HepG2 (cell line): Measurements from ENCODE around the gene ZNF33A. TPM values are rescaled to one million over a fixed set of nuclear protein-coding genes. Genes with fewer than 3 reads are reported as not detected.

ENCODE experiments used
- CCDC6 ChIP-seq: sonication (generic); formaldehyde crosslinking; IDR thresholded peaks from 2 replicates; pipeline ENCODE4 v1.8.1; 2022; ENCODE audit warnings: mild to moderate bottlenecking, missing genetic modification reagents, moderate library complexity
- CREB1 ChIP-seq, 2 experiments: fragments of 450-650 bp in 1 of 2; IDR thresholded peaks; 2 replicates each; pipeline ENCODE4 v1.6.1; 2016 to 2017; ENCODE audit warnings: control low read depth in 1 of 2, mild to moderate bottlenecking in 1 of 2, missing compliant biosample characterization in 1 of 2, missing genetic modification characterization in 1 of 2
- GATA4 ChIP-seq: sonication (generic); IDR thresholded peaks from 2 replicates; pipeline ENCODE4 v1.6.1; 2016; ENCODE audit warnings: antibody characterized with exemption, low read depth, borderline replicate concordance
- HMG20B ChIP-seq: conservative IDR thresholded peaks from 2 replicates; pipeline ENCODE4 v1.6.1; 2016; ENCODE audit warnings: missing genetic modification reagents, missing compliant biosample characterization
- JUND ChIP-seq: sonication (generic); formaldehyde crosslinking; IDR thresholded peaks from 2 replicates; pipeline ENCODE4 v1.8.0; 2022; ENCODE audit warnings: mild to moderate bottlenecking, missing genetic modification reagents
- MYC ChIP-seq: sonication (generic); formaldehyde crosslinking; IDR thresholded peaks from 2 replicates; pipeline ENCODE4 v1.9.0; 2021; ENCODE audit warnings: missing genetic modification reagents, borderline replicate concordance
- PHF8 ChIP-seq: sonication (generic); formaldehyde crosslinking; IDR thresholded peaks from 2 replicates; pipeline ENCODE4 v1.5.0; 2020; ENCODE audit warnings: missing genetic modification reagents
- polyA plus RNA-seq, 8 experiments: library from polyadenylated mRNA; depleted of rRNA in 3 of 8; stranded (reverse) in 7 of 8; unstranded in 1 of 8; fragments of >200 nt; fragmentation: Illumina TruSeq in 4 of 8; extraction: Trizol in 4 of 8; gene quantifications; 2 replicates each; pipeline versions ENCODE4 v1.2.1 to v1.2.3, GENCODE V29; 2011 to 2016; ENCODE audit warnings: low read depth in 4 of 8, missing spikeins in 1 of 8, mixed read lengths in 1 of 8; ENCODE audit not compliant: insufficient read depth in 1 of 8
- total RNA-seq, 5 experiments: library from RNA; depleted of rRNA; stranded (reverse); fragments of >200 nt; fragmentation: Illumina TruSeq; extraction: Trizol; gene quantifications; 2 replicates each; pipeline ENCODE4 v1.2.3, GENCODE V29; 2016; ENCODE audit warnings: low read depth in 1 of 5
- TF ChIP-seq, protein P1 (sequence below): sonication (generic); formaldehyde crosslinking; IDR thresholded peaks from 2 replicates; pipeline ENCODE4 v1.4.0; 2020; ENCODE audit warnings: missing genetic modification reagents
- TF ChIP-seq, protein P2 (sequence below): sonication (generic); formaldehyde crosslinking; IDR thresholded peaks from 2 replicates; pipeline ENCODE4 v1.4.0; 2020; ENCODE audit warnings: missing genetic modification reagents
- TF ChIP-seq, protein P3 (sequence below): sonication (generic); formaldehyde crosslinking; IDR thresholded peaks from 2 replicates; pipeline ENCODE4 v1.4.0; 2020; ENCODE audit warnings: missing genetic modification reagents
- TF ChIP-seq, protein P4 (sequence below): sonication (generic); formaldehyde crosslinking; IDR thresholded peaks from 2 replicates; pipeline ENCODE4 v1.4.0; 2020; ENCODE audit warnings: mild to moderate bottlenecking, missing genetic modification reagents

ZNF33A gene
- total and polyA plus RNA-seq, 2 of the 13 experiments (the other 11 are each of a cell fraction or from before 2014, with no cell fraction given): 13.1 to 22.5 TPM

DNA sequence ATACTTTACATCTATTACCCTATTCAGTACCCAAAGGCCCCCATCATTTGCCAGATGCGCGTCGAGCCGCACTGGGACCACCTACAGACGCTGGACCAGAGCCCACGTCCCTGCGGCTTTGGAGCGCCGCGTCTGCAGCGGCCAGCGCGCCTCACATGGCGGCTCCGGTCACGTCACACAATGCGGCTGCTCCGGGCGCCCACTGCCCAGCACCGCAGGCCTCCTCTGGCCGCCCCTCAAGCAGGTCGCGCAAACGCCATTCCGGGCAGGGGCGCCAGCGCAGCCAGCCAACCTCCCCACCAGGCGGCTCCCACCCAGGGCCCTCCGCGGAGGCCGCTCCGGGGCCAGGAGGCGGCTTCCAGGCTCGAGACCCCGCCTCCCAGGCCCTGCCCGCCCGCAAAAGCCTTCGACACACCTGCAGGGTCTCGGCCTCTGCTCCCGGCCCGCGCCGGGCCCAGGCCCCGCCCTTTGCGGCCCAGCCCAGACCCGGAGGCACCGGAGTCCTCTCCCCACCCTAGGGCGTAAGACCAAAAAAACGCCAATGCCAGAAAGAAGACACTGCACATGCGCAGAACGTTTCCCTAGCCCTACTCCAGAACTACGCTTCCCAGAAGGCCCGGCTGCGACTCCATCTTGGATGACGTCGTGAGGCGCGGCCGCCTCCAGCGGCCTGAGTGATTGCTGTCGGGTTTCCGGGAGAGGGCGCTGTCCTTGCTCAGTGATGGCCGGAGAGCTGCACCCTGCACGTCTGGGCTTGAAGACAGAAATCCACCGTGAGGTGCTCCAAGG is 34.2 kb upstream of the ZNF33A start, which contains the start of gene ZNF25 (continued):
- TF ChIP-seq, protein P1, sequence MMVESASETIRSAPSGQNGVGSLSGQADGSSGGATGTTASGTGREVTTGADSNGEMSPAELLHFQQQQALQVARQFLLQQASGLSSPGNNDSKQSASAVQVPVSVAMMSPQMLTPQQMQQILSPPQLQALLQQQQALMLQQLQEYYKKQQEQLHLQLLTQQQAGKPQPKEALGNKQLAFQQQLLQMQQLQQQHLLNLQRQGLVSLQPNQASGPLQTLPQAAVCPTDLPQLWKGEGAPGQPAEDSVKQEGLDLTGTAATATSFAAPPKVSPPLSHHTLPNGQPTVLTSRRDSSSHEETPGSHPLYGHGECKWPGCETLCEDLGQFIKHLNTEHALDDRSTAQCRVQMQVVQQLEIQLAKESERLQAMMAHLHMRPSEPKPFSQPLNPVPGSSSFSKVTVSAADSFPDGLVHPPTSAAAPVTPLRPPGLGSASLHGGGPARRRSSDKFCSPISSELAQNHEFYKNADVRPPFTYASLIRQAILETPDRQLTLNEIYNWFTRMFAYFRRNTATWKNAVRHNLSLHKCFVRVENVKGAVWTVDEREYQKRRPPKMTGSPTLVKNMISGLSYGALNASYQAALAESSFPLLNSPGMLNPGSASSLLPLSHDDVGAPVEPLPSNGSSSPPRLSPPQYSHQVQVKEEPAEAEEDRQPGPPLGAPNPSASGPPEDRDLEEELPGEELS (CRISPR knock-in tag): 0 out of 2 replicates have a peak, but pooled peaks have one; percentile 39
- TF ChIP-seq, protein P2, sequence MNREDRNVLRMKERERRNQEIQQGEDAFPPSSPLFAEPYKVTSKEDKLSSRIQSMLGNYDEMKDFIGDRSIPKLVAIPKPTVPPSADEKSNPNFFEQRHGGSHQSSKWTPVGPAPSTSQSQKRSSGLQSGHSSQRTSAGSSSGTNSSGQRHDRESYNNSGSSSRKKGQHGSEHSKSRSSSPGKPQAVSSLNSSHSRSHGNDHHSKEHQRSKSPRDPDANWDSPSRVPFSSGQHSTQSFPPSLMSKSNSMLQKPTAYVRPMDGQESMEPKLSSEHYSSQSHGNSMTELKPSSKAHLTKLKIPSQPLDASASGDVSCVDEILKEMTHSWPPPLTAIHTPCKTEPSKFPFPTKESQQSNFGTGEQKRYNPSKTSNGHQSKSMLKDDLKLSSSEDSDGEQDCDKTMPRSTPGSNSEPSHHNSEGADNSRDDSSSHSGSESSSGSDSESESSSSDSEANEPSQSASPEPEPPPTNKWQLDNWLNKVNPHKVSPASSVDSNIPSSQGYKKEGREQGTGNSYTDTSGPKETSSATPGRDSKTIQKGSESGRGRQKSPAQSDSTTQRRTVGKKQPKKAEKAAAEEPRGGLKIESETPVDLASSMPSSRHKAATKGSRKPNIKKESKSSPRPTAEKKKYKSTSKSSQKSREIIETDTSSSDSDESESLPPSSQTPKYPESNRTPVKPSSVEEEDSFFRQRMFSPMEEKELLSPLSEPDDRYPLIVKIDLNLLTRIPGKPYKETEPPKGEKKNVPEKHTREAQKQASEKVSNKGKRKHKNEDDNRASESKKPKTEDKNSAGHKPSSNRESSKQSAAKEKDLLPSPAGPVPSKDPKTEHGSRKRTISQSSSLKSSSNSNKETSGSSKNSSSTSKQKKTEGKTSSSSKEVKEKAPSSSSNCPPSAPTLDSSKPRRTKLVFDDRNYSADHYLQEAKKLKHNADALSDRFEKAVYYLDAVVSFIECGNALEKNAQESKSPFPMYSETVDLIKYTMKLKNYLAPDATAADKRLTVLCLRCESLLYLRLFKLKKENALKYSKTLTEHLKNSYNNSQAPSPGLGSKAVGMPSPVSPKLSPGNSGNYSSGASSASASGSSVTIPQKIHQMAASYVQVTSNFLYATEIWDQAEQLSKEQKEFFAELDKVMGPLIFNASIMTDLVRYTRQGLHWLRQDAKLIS: no peak
- TF ChIP-seq GATA4 (no peak), PHF8 (CRISPR knock-in tag) (peak; percentile 84), HMG20B (CRISPR knock-in tag) (0 out of 2 replicates have a peak, but pooled peaks have one; percentile 26), MYC (CRISPR knock-in tag) (peak; percentile 82), CCDC6 (CRISPR knock-in tag) (peak; percentile 39; the same call in 1 of the 2 replicates), JUND (CRISPR knock-in tag) (peak; percentile 42; the same call in 1 of the 2 replicates), CREB1 (IDR thresholded peaks at IDR 0.05) (peak; percentile 89), CREB1 (CRISPR knock-in tag; IDR thresholded peaks at IDR 0.05) (peak; percentile 97)
- TF ChIP-seq, protein P3, sequence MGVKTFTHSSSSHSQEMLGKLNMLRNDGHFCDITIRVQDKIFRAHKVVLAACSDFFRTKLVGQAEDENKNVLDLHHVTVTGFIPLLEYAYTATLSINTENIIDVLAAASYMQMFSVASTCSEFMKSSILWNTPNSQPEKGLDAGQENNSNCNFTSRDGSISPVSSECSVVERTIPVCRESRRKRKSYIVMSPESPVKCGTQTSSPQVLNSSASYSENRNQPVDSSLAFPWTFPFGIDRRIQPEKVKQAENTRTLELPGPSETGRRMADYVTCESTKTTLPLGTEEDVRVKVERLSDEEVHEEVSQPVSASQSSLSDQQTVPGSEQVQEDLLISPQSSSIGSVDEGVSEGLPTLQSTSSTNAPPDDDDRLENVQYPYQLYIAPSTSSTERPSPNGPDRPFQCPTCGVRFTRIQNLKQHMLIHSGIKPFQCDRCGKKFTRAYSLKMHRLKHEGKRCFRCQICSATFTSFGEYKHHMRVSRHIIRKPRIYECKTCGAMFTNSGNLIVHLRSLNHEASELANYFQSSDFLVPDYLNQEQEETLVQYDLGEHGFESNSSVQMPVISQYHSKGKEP: 0 out of 2 replicates have a peak, but pooled peaks have one; percentile 19
- TF ChIP-seq, protein P4, sequence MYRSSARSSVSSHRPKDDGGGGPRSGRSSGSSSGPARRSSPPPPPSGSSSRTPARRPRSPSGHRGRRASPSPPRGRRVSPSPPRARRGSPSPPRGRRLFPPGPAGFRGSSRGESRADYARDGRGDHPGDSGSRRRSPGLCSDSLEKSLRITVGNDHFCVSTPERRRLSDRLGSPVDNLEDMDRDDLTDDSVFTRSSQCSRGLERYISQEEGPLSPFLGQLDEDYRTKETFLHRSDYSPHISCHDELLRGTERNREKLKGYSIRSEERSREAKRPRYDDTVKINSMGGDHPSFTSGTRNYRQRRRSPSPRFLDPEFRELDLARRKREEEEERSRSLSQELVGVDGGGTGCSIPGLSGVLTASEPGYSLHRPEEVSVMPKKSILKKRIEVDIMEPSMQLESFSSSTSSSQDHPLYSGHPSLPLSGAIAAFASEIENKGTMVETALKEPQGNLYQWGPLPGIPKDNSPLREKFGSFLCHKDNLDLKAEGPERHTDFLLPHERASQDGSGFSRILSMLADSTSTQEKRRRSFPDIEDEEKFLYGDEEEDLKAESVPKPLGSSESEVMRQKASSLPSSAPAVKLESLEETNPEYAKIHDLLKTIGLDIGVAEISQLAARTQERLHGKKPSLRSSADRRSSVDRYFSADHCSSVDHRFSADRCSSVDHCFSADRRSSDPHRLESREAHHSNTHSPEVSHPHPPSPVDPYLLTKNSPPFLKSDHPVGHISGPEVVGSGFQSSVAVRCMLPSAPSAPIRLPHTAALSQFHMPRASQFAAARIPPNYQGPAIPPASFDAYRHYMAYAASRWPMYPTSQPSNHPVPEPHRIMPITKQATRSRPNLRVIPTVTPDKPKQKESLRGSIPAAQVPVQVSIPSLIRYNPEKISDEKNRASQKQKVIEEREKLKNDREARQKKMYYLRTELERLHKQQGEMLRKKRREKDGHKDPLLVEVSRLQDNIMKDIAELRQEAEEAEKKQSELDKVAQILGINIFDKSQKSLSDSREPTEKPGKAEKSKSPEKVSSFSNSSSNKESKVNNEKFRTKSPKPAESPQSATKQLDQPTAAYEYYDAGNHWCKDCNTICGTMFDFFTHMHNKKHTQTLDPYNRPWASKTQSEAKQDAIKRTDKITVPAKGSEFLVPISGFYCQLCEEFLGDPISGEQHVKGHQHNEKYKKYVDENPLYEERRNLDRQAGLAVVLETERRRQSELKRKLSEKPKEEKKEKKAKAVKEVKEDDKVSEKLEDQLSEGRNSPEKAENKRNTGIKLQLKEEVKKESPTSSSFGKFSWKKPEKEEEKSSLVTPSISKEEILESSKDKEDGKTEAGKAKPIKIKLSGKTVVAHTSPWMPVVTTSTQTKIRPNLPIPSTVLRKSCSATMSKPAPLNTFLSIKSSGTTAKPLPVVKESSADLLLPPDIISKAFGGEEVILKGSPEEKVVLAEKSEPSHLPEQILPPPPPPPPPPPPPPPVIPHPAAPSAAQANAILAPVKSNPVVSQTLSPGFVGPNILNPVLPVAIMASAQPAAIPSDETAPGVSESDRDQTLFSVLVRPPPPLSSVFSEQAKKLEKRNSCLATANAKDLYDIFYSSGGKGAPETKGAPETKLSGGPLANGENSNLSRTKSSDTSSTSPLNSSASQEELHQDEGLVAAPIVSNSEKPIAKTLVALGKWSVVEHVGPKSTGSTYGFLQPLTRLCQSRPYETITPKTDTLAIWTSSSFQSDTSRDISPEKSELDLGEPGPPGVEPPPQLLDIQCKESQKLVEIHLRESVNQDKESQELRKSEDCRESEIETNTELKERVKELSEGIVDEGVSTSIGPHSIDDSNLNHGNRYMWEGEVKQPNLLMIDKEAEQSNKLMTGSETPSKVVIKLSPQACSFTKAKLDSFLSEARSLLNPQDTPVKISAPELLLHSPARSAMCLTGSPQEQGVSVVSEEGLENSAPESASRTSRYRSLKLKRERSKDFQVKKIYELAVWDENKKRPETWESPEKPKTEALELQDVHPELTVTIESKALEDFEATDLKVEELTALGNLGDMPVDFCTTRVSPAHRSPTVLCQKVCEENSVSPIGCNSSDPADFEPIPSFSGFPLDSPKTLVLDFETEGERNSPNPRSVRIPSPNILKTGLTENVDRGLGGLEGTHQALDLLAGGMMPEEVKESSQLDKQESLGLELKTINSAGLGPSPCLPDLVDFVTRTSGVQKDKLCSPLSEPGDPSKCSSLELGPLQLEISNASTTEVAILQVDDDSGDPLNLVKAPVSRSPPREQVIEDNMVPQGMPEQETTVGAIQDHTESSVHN: 0 out of 2 replicates have a peak, but pooled peaks have one; percentile 24
